ENCODE results near the gene UTY. TPM values are rescaled to one million over a fixed set of nuclear protein-coding genes. Genes with fewer than 3 reads are reported as not detected.

Gene UTY
- total RNA-seq, 2 experiments from 2014 or later, result 35.8 to 36.7 TPM

DNA sequence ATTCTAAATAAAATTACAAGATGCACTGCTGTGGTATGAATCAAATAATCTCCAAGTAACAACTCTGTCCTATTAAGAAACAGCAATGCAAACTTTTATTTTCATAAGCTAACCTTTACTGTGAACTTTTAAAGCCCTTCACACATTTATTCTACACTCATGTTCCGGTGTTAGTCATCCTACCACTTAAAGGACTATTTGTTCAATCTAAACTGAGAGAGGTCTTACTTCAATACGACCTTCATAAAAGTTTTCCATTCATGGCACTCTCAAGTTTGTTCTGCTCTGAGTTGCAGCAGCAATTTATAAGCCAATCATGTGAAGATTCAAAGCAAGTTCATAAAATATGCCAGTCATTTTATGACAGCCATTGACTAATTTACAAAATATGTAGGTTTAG, 4.8 kb downstream of the UTY start:
- Histone ChIP-seq H2AFZ (ENCODE audit: low read length) (no peak overlapping the region), H3K4me1 (ENCODE audit: insufficient read depth, low read length, poor library complexity, severe bottlenecking) (peaks cover 8% of the 10 kb centered on the region), H3K36me3 (ENCODE audit: insufficient read depth, low read length) (peaks cover 70% of the 10 kb centered on the region), H3K9me2 (ENCODE audit: insufficient read depth, low read length) (no peaks in the 10 kb centered on the region), H3K79me2 (ENCODE audit: insufficient read depth, low read depth, low read length) (peaks cover 96% of the 10 kb centered on the region), H4K20me1 (ENCODE audit: insufficient read depth, low read length) (0 out of 2 replicates have a peak, but pooled peaks cover 6% of the 10 kb centered on the region), H3K9me3 (ENCODE audit: low read length) (no peaks in the 10 kb centered on the region), H3K4me2 (ENCODE audit: low read length) (no peak overlapping the region), H3K27ac (ENCODE audit: low read depth, low read length, poor library complexity, severe bottlenecking) (no peak overlapping the region), H3K4me3 (ENCODE audit: low read depth, low read length, poor library complexity, severe bottlenecking) (no peak overlapping the region)
- ChIA-PET POLR2A (interaction anchor here (0.7 to 0.9 kb wide), 2 partner anchors 11 to 20 kb away, joined by 3 to 4 read pairs; no protein-coding TSS in a partner anchor), CTCF (ENCODE audit: unreplicated experiment) (no interaction called here)
- intact Hi-C loops (cut with micrococcal nuclease; ENCODE audit: unreplicated experiment), result loop anchor here (10.0 kb wide), 1 partner anchor 110 kb away; no protein-coding TSS in a partner anchor
- no peak for TF ChIP-seq CTCF (conservative IDR thresholded peaks at IDR 0.05; ENCODE audit: low read length)
- TF ChIP-seq EZH2phosphoT487 (IDR thresholded peaks at IDR 0.05; ENCODE audit: borderline replicate concordance, low read depth, low read length), result no peak
- no peak for DNase-seq (ENCODE audit: low spot score)
- no TSS peak for BruUV-seq (replicated peaks)

- TF ChIP-seq CTCF (conservative IDR thresholded peaks at IDR 0.05; ENCODE audit: low read length) (no peak), EZH2phosphoT487 (IDR thresholded peaks at IDR 0.05; ENCODE audit: borderline replicate concordance, low read depth, low read length) (no peak)
- CTCF ChIA-PET (ENCODE audit: unreplicated experiment), result no interaction called here
- no TSS peak for BruUV-seq (replicated peaks)
- H3K36me3 ChIP-seq (ENCODE audit: insufficient read depth, low read length), result peaks cover 70% of the 10 kb centered on the region
- H3K9me2 ChIP-seq (ENCODE audit: insufficient read depth, low read length), result no peaks in the 10 kb centered on the region
- H3K27ac ChIP-seq (ENCODE audit: low read depth, low read length, poor library complexity, severe bottlenecking), result no peak overlapping the region
- no peak overlapping the region for H3K4me2 ChIP-seq (ENCODE audit: low read length)
- POLR2A ChIA-PET, result no interaction called here
- intact Hi-C loops (cut with micrococcal nuclease; ENCODE audit: unreplicated experiment), result no loop called here
- peaks cover 80% of the 10 kb centered on the region for H3K79me2 ChIP-seq (ENCODE audit: insufficient read depth, low read depth, low read length)
- no peaks in the 10 kb centered on the region for H3K4me1 ChIP-seq (ENCODE audit: insufficient read depth, low read length, poor library complexity, severe bottlenecking)
- H3K9me3 ChIP-seq (ENCODE audit: low read length), result no peaks in the 10 kb centered on the region
- no peaks in the 10 kb centered on the region for H4K20me1 ChIP-seq (ENCODE audit: insufficient read depth, low read length)
- DNase-seq (ENCODE audit: low spot score), result no peak
- no peak overlapping the region for H2AFZ ChIP-seq (ENCODE audit: low read length)
- H3K4me3 ChIP-seq (ENCODE audit: low read depth, low read length, poor library complexity, severe bottlenecking), result no peak overlapping the region
These were observed 28.3 kb downstream of the UTY start for GRCh38 chrY:13451572-13451971.

- intact Hi-C loops (cut with micrococcal nuclease; ENCODE audit: unreplicated experiment), result no loop called here
- Histone ChIP-seq H4K20me1 (ENCODE audit: insufficient read depth, low read length) (no peaks in the 10 kb centered on the region), H3K27ac (ENCODE audit: low read depth, low read length, poor library complexity, severe bottlenecking) (no peak overlapping the region), H2AFZ (ENCODE audit: low read length) (no peak overlapping the region), H3K9me2 (ENCODE audit: insufficient read depth, low read length) (no peaks in the 10 kb centered on the region), H3K79me2 (ENCODE audit: insufficient read depth, low read depth, low read length) (peaks cover 71% of the 10 kb centered on the region), H3K4me1 (ENCODE audit: insufficient read depth, low read length, poor library complexity, severe bottlenecking) (no peaks in the 10 kb centered on the region), H3K4me3 (ENCODE audit: low read depth, low read length, poor library complexity, severe bottlenecking) (no peak overlapping the region), H3K4me2 (ENCODE audit: low read length) (no peak overlapping the region), H3K9me3 (ENCODE audit: low read length) (no peaks in the 10 kb centered on the region), H3K36me3 (ENCODE audit: insufficient read depth, low read length) (peaks cover 70% of the 10 kb centered on the region)
- no peak for DNase-seq (ENCODE audit: low spot score)
- CTCF ChIA-PET (ENCODE audit: unreplicated experiment), result no interaction called here
- POLR2A ChIA-PET, result no interaction called here
- no TSS peak for BruUV-seq (replicated peaks)
- no peak for TF ChIP-seq CTCF (conservative IDR thresholded peaks at IDR 0.05; ENCODE audit: low read length)
- TF ChIP-seq EZH2phosphoT487 (IDR thresholded peaks at IDR 0.05; ENCODE audit: borderline replicate concordance, low read depth, low read length), result no peak
These were observed 29.2 kb downstream of the UTY start for GRCh38 chrY:13450596-13451130.

Measured in OCI-LY7 (cell line).